NCI-H1105 (cell line): ENCODE measurements around the gene CDH13.

Experiments
- DNase-seq: peaks from one replicate; lab custom pipeline; 2025; lab: John Stamatoyannopoulos, UW

CDH13 gene

DNA sequence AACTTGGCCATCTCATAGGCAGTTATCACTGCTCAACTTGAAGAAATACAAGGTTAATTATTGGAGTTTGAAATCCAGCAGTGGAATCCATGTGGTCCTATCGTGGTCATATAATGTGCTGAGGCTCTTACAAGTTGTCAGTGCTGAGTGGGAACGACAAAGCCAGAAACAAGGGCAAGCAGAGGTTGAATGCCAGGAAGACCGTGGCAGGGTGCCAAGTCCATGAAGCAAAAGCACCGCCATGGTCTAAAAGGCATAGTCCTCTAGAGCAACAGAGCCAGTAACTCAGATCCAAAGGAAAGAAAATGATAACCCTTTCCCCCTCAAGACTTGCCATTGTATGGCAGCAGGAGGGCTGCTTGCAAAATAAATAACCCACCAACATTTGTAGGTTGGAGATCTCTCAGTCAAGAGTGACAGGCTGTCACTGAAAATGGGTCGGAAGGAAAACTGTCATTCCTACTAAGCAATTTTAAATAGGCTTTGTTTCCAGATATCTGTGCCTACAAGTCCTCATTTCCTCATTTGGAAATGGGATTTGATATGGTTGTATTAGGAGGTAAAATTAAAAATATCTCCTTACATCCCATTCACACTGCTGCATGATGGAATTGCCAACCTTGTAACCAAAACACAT lies 1144.7 kb downstream of the CDH13 start:
- DNase-seq = no peak

GRCh38 chr16:83772806-83773205 lies 1146.0 kb downstream of the CDH13 start:
- no peak for DNase-seq

- DNase-seq = no peak
These were observed 1147.3 kb downstream of the CDH13 start for GRCh38 chr16:83774066-83774465.

DNA sequence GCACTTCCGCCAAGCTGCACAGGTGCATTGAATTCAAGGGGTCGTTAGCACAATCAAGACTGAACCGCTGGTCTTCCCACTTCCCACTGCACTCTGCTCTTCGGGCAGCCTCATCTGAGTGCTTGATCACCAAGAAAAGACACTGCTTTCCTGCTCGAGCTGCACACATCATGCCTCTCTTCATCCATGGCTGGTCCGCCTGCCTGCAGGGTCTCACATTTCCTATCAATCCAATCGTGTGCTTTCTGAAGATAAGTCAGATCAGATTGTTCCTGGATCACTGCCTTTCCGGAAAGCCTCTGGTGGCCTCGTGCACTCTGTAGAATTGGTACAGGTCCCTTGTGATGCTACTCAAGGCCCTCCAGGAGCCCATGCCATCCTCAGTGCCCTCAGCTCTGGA lies 1150.2 kb downstream of the CDH13 start:
- DNase-seq = no peak

- no peak for DNase-seq
These were observed 1153.1 kb downstream of the CDH13 start for GRCh38 chr16:83779886-83780285.

DNA sequence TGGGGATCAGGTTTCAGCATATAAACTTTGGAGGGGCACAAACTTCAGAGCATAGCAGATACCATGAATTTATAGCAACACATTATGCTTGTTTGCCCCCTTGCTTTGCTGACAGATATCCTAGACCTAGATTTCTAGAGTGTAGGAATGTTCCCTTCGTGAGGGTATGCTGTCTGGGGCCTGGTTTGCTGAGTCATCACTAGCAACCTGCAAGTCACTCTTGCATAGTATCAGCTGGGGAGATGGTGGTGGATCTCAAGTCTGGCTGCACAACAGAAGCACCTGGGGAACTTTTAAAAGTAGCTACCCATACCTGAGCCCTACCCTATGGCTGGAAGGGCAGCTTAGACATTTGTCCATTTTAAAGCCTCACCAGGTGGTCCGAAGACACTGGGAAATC lies 1158.7 kb downstream of the CDH13 start:
- DNase-seq = no peak

DNA sequence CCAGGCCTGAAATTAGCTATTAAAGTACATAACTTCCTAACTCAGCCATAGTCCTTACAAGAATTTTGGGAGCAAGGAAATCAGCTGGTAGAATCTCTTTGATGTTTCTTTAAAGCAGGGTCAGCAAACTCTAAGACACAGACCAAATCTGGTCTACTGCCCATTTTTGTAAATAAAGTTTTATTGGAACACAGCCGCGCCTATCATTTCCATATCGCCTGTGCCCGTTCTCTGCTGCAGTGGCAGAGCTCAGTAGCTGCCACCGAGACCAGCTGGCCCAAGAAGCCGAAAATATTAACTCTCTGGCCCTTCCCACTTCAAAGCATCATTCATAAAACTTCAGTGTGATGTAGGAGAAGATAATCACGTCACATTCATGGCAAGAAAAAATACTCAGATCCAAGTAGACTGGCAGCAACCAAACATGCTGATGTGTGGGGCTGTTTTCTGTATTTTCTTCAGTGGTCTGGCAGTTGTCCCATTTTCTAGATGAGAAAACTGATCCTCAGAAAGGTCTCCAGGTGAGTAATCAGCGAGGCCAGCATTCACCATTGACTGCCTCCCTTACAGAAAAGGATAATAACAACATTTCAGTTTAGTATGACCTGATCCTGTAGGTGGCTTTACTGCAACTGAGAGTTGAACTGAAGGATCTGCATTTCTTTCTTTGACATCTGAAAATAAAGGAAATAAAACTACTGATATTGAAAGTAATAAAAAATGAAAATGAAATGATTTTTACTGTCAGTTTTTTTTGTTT lies 1163.1 kb downstream of the CDH13 start:
- no peak for DNase-seq

DNA sequence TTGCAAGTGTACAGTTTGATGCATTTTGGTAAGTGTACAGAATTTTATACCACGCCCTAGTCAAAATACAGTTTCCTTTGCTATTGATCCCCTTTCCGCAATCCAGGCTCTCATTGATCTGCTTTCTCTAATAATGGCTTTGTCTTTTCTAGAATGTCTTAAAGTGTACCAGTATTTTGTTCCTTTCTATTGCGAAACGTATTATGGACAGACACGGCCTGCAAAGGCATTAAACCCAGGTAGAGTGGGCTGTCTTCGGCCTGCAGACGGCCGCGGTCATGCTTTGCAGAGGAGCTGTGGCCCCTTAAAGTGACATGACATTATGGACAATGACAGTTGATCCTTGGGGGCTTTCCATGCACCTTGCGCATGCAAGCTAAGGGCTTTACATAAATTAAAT lies 1165.1 kb downstream of the CDH13 start:
- no peak for DNase-seq

DNA sequence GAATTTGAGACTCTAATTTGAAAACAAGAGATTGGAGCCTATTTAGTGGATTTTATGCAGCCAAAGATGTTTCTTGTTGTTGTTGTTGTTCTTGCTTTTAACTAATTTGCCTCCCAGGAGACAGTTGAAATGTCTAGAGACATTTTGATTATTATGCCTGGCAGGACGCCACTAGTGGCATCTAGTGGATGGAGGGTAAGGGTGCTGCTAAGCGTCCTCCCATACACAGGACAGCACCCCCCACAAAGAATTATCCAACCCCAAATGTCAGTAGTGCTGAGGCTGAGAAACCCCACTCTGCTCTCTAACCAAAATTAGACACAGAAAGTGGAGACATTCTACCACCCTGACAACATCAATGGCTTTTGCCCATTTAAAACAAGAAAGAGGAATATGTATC lies 1165.6 kb downstream of the CDH13 start:
- no peak for DNase-seq

- DNase-seq = no peak
These were observed 1166.4 kb downstream of the CDH13 start for GRCh38 chr16:83793179-83793578.

DNA sequence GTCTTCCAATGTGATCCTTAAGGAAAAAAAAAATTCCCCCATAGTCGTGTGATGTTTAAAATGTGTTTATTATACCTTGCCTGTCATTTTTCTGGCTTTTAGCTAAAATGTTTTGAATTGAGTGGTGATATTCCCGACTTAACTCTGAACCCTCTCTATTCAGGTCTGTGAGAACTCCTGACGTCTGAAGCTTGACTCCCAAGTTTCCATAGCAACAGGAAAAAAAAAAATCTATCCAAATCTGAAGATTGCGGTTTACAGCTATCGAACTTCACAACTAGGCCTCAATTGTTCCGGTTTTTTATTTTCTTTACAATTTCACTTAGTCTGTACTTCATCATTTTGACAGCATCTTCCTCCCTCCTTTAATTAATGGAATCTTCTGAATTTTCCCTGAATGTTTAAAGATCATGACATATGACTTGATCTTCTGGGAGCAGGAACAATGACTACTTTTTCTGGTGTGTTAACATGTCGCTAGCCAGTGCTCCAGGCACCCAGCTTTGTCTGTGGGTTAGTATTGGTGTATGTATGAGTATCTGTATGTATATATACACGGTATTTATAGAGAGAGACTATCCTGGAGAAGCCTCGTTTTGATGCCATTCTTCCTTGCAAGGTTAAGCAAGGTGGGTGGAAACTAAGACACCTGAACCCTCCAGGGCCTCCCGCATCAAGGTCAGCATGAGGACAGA lies 1168.2 kb downstream of the CDH13 start:
- no peak for DNase-seq

DNA sequence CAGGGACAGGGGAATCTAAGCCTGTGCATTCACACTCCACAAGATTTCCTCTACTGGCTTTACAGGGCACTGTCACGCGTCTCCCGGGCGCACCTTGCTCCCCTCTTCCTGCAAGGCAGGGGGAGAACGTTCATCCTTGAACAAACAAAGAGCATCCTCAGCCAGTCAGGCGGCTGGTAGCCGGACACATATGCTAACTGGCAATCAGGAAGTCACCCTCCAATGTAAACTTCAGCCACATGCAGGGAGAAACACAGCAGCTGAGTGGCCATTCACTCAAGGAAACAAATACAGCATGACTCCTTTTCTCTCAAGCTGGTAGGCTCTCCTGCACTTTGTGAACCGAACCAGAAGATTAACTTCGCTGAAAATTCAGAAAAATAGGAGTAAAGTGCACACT lies 1170.2 kb downstream of the CDH13 start:
- no peak for DNase-seq

- DNase-seq = no peak
These were observed 1172.6 kb downstream of the CDH13 start for GRCh38 chr16:83799336-83799735.

DNA sequence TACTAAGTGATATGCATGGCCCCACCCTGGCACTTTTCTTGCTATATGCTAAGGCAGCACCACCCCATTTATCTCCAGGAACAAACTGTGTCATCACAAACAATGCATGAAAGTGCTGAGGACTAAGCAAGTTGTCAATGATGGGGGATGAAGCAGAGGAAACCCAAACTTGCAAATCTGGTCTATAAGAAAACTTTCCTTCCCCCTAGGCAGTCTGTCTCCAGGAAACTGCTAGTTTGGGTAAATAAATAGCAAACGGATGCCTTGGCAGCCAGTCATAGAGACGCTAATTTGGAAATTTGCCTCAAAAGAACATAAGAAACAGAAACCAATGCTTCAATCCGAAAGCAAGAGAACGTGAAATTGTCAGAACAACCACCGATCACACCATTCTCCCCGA lies 1175.4 kb downstream of the CDH13 start:
- no peak for DNase-seq

- DNase-seq = no peak
These were observed 1175.9 kb downstream of the CDH13 start for GRCh38 chr16:83802554-83803205.

DNA sequence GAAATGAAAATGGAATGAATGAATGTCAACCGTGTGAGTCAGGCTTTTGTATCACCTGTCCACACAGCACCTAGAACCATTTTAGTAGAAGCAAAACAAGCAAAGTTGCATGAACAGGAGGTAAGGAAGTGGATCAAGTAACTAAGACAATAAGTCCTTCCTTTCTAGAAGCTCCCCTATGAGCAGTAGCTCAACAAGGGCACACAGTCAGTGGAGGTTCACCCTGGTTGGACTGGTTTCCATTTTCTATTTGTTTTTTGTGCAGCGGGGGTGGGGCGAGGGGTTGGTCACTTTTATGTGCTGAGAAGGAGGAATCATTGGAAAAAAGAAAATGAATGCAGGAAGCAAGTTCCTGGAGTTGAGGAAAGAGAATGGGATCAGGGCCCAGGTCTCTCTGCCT lies 1177.0 kb downstream of the CDH13 start:
- DNase-seq = no peak

DNA sequence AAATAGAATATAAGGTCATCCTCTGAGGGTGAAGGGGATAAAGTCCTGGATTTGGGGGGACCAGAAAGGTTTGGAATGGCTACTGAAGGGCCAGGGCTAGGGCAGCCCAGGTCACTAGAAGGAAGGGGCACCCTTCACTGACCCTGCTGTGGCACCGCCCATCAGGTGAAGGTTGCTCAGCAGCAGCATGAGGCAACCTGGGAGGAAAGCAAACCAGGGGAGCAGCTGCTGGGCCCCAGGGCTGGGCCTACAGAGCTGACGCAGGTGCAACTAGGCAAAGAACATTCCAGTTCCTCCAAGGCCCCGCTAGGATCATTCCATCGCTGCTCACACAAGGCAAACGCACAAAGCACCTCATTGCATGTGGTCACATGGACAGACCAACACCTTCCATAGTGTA lies 1177.6 kb downstream of the CDH13 start:
- DNase-seq = no peak

DNA sequence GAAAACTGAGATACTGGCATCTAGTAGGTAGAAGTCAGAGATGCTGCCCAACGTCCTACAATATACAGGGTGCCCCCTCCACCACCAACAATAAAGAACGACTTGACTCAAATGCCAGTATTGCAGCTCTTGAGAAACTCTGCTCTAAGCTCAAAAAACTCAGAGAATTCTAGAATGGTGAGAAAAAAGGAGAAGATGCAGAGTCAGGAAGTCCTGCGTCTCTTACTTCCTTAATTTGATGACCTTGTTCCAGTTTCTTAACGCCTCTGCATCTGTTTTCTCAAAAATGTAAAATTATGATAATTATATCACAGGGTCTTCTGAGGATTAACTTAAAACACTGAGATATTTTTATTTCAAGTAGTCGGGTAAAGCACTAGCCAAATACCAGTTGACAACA lies 1179.3 kb downstream of the CDH13 start:
- no peak for DNase-seq

GRCh38 chr16:83806731-83807130 lies 1180.0 kb downstream of the CDH13 start:
- no peak for DNase-seq

DNA sequence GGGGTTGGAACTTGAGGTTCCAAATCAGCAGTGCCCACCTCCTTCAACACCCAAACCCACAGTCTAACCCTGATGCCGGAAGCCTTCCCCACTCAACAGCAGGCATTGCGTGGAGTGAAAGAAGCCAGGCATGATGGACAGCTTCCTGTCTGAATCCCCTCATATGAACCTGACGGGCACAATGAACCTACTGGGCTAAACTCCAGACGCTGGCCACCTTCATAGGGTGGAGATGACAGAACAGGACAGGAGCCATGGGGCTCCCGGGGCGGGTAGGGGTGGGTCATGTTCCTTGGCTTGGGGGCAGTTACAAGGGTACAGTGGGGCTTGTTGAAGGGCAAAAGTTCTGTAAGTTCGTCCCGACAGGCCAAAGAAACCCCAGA lies 1180.5 kb downstream of the CDH13 start:
- no peak for DNase-seq

- peak; percentile 72 for DNase-seq
These were observed 1181.2 kb downstream of the CDH13 start, which contains the start of gene HSBP1 for GRCh38 chr16:83807710-83808572. Gene HSBP1 (plus strand): TSS chr16:83807978. CDS start chr16:83808077, 99 bp downstream.

DNA sequence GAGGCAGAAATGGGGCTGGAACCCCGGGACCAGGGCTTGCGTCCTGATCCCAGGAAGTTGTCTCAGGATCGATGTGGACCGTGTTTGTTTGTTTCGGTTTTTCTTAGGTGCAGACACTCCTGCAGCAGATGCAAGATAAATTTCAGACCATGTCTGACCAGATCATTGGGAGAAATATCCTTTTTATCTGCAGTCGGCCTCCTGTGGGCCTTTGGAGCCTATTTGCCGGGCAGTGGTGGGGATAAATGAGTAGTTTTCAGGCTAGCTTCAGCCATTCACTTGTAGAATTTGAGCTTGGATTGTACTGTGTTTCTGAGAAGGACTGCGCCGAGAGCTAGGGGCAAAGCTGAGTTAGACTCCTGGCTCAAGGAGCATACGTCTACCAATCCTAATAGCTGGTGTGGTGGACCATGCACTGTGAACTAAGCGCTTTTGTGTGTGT lies 1181.8 kb downstream of the CDH13 start:
- no peak for DNase-seq
